HG02884 (cell line): ENCODE data around the gene DCAF5.

Experiments
- ATAC-seq: cut with Tn5 transposase; IDR thresholded peaks from one replicate; pipeline ENCODE4 v1.9.1; 2021; ENCODE audit warnings: mild to moderate bottlenecking, moderate library complexity; ENCODE audit not compliant: unreplicated experiment

Gene DCAF5

GRCh38 chr14:69149461-69150244 lies 3.3 kb downstream of the DCAF5 start:
- ATAC-seq: no peak

- no peak for ATAC-seq
These were observed 10.8 kb downstream of the DCAF5 start for GRCh38 chr14:69142101-69142500.

- ATAC-seq: no peak
These were observed 11.4 kb downstream of the DCAF5 start for GRCh38 chr14:69141550-69141949.

- ATAC-seq: no peak
These were observed 13.2 kb downstream of the DCAF5 start for GRCh38 chr14:69139743-69140142.

- ATAC-seq: no peak
These were observed 14.9 kb downstream of the DCAF5 start for GRCh38 chr14:69137843-69138535.

- no peak for ATAC-seq
These were observed 15.5 kb downstream of the DCAF5 start for GRCh38 chr14:69137416-69137815.

GRCh38 chr14:69135133-69135532 lies 17.8 kb downstream of the DCAF5 start:
- no peak for ATAC-seq

- ATAC-seq: no peak
These were observed 19.5 kb downstream of the DCAF5 start for GRCh38 chr14:69133206-69134125.

GRCh38 chr14:69132513-69133181 lies 20.3 kb downstream of the DCAF5 start:
- no peak for ATAC-seq

- no peak for ATAC-seq
These were observed 21.7 kb downstream of the DCAF5 start for GRCh38 chr14:69131176-69131575.

- ATAC-seq: no peak
These were observed 23.5 kb downstream of the DCAF5 start for GRCh38 chr14:69129264-69129880.

GRCh38 chr14:69118305-69118704 lies 34.6 kb downstream of the DCAF5 start:
- ATAC-seq: no peak

GRCh38 chr14:69117020-69117767 lies 35.7 kb downstream of the DCAF5 start:
- no peak for ATAC-seq

- ATAC-seq: no peak
These were observed 37.3 kb downstream of the DCAF5 start for GRCh38 chr14:69115407-69116185.

GRCh38 chr14:69114763-69115162 lies 38.2 kb downstream of the DCAF5 start:
- no peak for ATAC-seq

GRCh38 chr14:69108358-69108757 lies 44.6 kb downstream of the DCAF5 start:
- ATAC-seq: no peak

GRCh38 chr14:69107407-69108003 lies 45.4 kb downstream of the DCAF5 start:
- no peak for ATAC-seq

GRCh38 chr14:69106451-69106850 lies 46.5 kb downstream of the DCAF5 start:
- no peak for ATAC-seq
